Osteoblast (primary cell): ENCODE measurements around the gene RDX. TPM values are rescaled to one million over a fixed set of nuclear protein-coding genes. Genes with fewer than 3 reads are reported as not detected.
A peak's percentile ranks its signal among the peaks of the same experiment; 100 is the strongest.

Source experiments
- DNase-seq: peaks from one replicate; pipeline ENCODE4 v3.0.0; 2011; ENCODE audit warnings: low spot score, mixed read lengths; ENCODE audit not compliant: insufficient read length; ENCODE audit errors: missing footprints
- H2AFZ ChIP-seq: 2 replicates; pipeline ENCODE4 v1.6.0; 2011; ENCODE audit warnings: mild to moderate bottlenecking, low read length
- H3K27ac ChIP-seq: 2 replicates; pipeline ENCODE4 v1.5.1; 2011; ENCODE audit warnings: mild to moderate bottlenecking, low read depth, low read length, moderate library complexity
- H3K27me3 ChIP-seq: 2 replicates; pipeline ENCODE4 v1.6.0; 2012; ENCODE audit warnings: mild to moderate bottlenecking, control low read depth, inconsistent platforms, low read length, moderate library complexity; ENCODE audit not compliant: insufficient read depth
- H3K36me3 ChIP-seq: 2 replicates; pipeline ENCODE4 v1.5.1; 2011; ENCODE audit warnings: mild to moderate bottlenecking, low read length, control low read depth, moderate library complexity; ENCODE audit not compliant: insufficient read depth
- H3K4me1 ChIP-seq: 2 replicates; pipeline ENCODE4 v1.5.1; 2011; ENCODE audit warnings: mild to moderate bottlenecking, low read length, control low read depth, moderate library complexity; ENCODE audit not compliant: insufficient read depth
- H3K4me2 ChIP-seq: 2 replicates; pipeline ENCODE4 v1.6.0; 2011; ENCODE audit warnings: mild to moderate bottlenecking, low read length; ENCODE audit not compliant: insufficient read depth
- H3K4me3 ChIP-seq: fragments of 200-600 bp; sonication (generic); 3 replicates; pipeline ENCODE4 v1.5.1; 2012; ENCODE audit warnings: mild to moderate bottlenecking, low read length, inconsistent platforms; ENCODE audit not compliant: insufficient read depth
- H3K79me2 ChIP-seq: 2 replicates; pipeline ENCODE4 v1.6.0; 2012; ENCODE audit warnings: mild to moderate bottlenecking, low read length, control low read depth, inconsistent platforms; ENCODE audit not compliant: insufficient read depth
- H3K9me3 ChIP-seq: 2 replicates; pipeline ENCODE4 v1.5.1; 2011; ENCODE audit warnings: low read depth, low read length, control low read depth
- H4K20me1 ChIP-seq: 2 replicates; pipeline ENCODE4 v1.6.0; 2012; ENCODE audit warnings: mild to moderate bottlenecking, low read length, control low read depth; ENCODE audit not compliant: insufficient read depth
- total RNA-seq: library from RNA; depleted of rRNA; stranded (reverse); fragments of >200 nt; gene quantifications from 2 replicates; pipeline ENCODE4 v1.2.3, GENCODE V29; 2012
- TF ChIP-seq, protein P1 (sequence below): IDR thresholded peaks from 2 replicates; pipeline ENCODE4 v1.5.1; 2011; ENCODE audit warnings: mild to moderate bottlenecking, low read depth, low read length, moderate library complexity; ENCODE audit errors: extremely low read depth

Gene RDX
- total RNA-seq, 1 donor, result 79.3 TPM

DNA sequence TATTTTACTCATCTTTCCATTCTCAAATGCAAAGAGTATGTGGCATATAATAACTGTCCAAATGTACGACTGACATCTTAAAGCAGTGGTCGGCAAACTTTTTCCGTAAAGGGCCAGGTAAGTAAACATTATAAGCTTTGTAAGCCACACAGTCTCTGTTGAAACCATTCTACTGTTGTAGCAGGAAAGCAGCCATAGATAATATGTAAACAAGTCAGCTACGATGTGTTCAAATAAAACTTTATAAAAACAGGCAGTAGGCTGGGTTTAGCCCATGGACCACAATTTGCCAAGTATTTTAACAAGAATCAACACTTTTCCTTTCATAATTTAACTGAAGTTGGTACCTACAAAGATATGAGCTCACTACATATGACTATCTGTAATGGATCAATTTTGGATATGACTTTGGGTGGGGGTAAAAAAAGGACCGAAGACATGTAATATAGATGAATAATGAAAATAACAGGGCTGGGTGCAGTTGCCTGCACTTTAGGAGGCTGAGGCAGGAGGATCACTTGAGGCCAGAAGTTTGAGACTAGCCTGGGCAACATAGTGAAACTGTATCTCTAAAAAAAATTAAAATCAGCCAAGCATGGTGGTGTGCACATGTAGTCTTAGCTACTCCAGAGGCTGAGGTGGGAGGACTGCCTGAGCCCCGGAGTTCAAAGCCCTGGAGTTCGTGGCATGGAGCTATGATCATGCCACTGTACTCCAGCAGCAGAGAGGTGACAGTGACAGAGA is 5.7 kb downstream of the RDX start:
- H3K36me3 ChIP-seq, result peaks cover 3% of the 10 kb centered on the region

DNA sequence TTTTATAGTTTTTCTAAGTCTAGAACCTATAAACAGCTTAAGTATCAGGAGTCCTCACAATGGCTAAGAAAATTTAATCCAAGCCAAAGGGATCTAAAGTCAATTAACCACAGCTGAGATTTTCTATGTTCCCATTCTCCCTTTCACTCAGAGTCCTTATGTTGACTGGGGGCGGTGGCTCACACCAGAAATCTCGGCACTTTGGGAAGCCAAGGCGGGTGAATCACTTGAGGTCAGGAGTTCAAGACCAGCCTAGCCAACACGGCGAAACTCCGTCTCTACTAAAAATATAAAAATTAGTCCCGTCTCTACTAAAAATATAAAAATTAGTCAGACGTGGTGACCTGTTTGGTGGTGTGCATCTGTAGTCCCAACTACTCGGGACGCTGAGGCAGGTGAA is 6.9 kb downstream of the RDX start:
- Histone ChIP-seq H3K27ac (peak overlapping the region; percentile 10), H3K79me2 (peaks cover 98% of the 10 kb centered on the region), H3K9me3 (no peaks in the 10 kb centered on the region), H3K4me1 (peaks cover 3% of the 10 kb centered on the region), H3K27me3 (no peaks in the 10 kb centered on the region), H4K20me1 (peaks cover 44% of the 10 kb centered on the region), H3K4me3 (no peak overlapping the region), H3K36me3 (peaks cover 3% of the 10 kb centered on the region), H3K4me2 (peak overlapping the region; percentile 6), H2AFZ (no peak overlapping the region)
- TF ChIP-seq, protein P1, sequence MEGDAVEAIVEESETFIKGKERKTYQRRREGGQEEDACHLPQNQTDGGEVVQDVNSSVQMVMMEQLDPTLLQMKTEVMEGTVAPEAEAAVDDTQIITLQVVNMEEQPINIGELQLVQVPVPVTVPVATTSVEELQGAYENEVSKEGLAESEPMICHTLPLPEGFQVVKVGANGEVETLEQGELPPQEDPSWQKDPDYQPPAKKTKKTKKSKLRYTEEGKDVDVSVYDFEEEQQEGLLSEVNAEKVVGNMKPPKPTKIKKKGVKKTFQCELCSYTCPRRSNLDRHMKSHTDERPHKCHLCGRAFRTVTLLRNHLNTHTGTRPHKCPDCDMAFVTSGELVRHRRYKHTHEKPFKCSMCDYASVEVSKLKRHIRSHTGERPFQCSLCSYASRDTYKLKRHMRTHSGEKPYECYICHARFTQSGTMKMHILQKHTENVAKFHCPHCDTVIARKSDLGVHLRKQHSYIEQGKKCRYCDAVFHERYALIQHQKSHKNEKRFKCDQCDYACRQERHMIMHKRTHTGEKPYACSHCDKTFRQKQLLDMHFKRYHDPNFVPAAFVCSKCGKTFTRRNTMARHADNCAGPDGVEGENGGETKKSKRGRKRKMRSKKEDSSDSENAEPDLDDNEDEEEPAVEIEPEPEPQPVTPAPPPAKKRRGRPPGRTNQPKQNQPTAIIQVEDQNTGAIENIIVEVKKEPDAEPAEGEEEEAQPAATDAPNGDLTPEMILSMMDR, result no peak
- no peak for DNase-seq

More for the DNA sequence above, 5.7 kb downstream of the RDX start:
- TF ChIP-seq, protein P1, result no peak
- Histone ChIP-seq H4K20me1 (peaks cover 49% of the 10 kb centered on the region), H3K27me3 (no peaks in the 10 kb centered on the region), H3K9me3 (no peaks in the 10 kb centered on the region), H3K27ac (no peak overlapping the region), H2AFZ (no peak overlapping the region), H3K79me2 (peaks cover 100% of the 10 kb centered on the region), H3K4me3 (no peak overlapping the region), H3K4me1 (peaks cover 7% of the 10 kb centered on the region), H3K4me2 (no peak overlapping the region)
- DNase-seq, result no peak

DNA sequence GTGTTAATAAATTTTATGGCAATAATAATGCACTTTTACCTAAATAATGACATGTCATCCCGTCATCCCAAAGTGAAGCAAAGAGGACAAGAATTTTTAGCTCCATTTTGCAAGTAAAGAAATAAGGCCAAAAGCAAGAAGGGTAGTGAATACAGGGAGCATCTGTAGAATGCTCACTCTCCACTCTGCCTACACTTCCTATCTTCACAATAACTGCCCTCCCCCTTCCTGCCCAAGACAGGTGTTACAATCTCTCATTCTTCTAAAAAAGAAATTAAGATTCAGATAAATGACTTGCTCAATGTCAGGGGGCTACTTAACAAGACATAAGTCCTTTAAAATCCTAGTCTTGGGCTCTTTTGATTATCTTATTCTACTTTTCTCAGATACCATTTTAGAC is 8.9 kb downstream of the RDX start:
- Histone ChIP-seq H3K4me2 (no peak overlapping the region), H3K36me3 (no peaks in the 10 kb centered on the region), H3K9me3 (no peaks in the 10 kb centered on the region), H3K27ac (no peak overlapping the region), H3K4me1 (no peaks in the 10 kb centered on the region), H4K20me1 (peaks cover 27% of the 10 kb centered on the region), H3K79me2 (peaks cover 96% of the 10 kb centered on the region), H3K4me3 (no peak overlapping the region), H2AFZ (no peak overlapping the region), H3K27me3 (no peaks in the 10 kb centered on the region)
- no peak for DNase-seq
- TF ChIP-seq, protein P1, result no peak

DNA sequence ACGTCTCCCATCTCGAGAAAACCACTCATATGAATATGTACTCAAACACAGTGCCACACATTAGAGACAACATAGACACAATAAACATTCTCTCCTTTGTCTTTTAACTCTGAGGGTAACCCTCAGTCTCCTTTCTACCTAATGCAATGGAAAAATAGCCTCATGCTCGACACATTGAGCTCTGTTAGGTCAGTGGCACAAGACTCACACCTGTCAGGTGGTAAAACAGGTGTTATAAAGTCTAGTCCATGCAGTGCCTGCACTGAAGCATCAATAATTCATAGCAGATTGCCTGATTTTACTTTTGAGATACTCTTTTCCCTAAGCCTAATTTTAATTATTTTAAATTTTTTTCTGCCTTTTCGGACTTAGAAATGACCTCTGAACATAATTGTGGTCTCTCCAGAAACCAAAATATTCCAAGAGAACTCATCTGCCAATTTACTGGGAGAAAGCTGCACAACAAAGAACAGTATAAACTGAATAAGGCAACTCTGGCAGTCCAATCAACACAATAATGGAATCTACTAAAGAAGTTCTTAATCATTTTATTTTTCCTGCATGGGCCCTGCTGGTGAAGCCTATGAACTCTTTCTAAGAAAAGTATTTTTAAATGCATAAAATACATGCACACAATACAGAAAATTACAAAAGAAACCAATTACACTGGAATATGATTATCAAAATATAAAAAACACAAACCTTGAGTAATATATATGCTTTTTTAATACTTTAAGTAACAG is 9.9 kb downstream of the RDX start:
- Histone ChIP-seq H3K36me3 (no peaks in the 10 kb centered on the region), H3K79me2 (peaks cover 96% of the 10 kb centered on the region), H3K27ac (no peak overlapping the region), H3K4me2 (no peak overlapping the region), H4K20me1 (peaks cover 26% of the 10 kb centered on the region), H3K4me1 (no peaks in the 10 kb centered on the region), H3K9me3 (no peaks in the 10 kb centered on the region), H2AFZ (no peak overlapping the region), H3K27me3 (no peaks in the 10 kb centered on the region), H3K4me3 (no peak overlapping the region)
- no peak for DNase-seq
- TF ChIP-seq, protein P1, result no peak
